Renal cortex interstitium (tissue), 11 donors: ENCODE measurements around the gene LRRC39. TPM values are rescaled to one million over a fixed set of nuclear protein-coding genes. Genes with fewer than 3 reads are reported as not detected.

Experiments
- DNase-seq, 11 donors: peaks; one replicate each; pipeline ENCODE4 v3.0.0-alpha.2; 2013; ENCODE audit warnings: low read depth in 9 of 11, low spot score in 4 of 11; ENCODE audit errors: extremely low read depth in 1 of 11
- polyA plus RNA-seq, 3 donors: library from polyadenylated mRNA; unstranded; fragments of 120-200 nt; gene quantifications; one replicate each; pipeline ENCODE4 v1.2.1, GENCODE V29; 2013; ENCODE audit not compliant: insufficient read length in 3 of 3

The LRRC39 gene
- polyA plus RNA-seq, 3 donors: 1.8 to 3.3 (median 2.3) TPM

DNA sequence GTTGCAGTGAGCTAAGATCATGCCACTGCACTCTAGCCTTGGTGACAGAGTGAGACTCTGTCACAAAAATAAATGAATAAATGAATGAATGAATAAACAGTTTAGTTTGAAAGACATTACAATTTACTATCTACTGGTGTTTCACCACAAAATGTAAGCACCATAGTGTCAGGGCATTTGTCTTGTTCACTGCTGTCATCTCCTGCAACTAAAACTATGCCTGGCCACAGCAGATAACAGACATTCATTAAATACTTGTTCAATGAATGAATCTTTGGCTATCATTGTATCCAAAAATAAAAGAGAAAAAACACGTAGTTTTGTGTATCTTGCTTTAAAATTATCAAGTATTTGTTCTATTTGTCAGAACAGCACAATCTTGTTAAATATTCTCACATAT lies 77.9 kb downstream of the LRRC39 start:
- DNase-seq: no peak

Other genes starting within 250 kb of the LRRC39 start
- 10 to 100 TPM; 23.7 to 42.1 (median 29.2) TPM for gene SLC35A3, start 208.3 kb downstream of the LRRC39 start, polyA plus RNA-seq
- gene SASS6, start 45.3 kb downstream of the LRRC39 start, polyA plus RNA-seq: 10 to 100 TPM in 1 of 3 donors, 1 to 10 TPM in 2; 7.9 to 10.5 (median 8.0) TPM
- 10 to 100 TPM; 25.3 to 42.3 (median 33.9) TPM for gene TRMT13, start 45.1 kb downstream of the LRRC39 start, polyA plus RNA-seq
- gene DBT, start 71.6 kb upstream of the LRRC39 start, polyA plus RNA-seq: 10 to 100 TPM; 20.2 to 30.0 (median 27.0) TPM
- 10 to 100 TPM; 29.9 to 36.7 (median 34.6) TPM for gene RTCA, start 88.0 kb upstream of the LRRC39 start, polyA plus RNA-seq
- gene CDC14A, start 174.2 kb upstream of the LRRC39 start, polyA plus RNA-seq: 10 to 100 TPM; 27.2 to 31.8 (median 28.7) TPM